ENCODE measurements around the gene MACROD1.
"Not testable (repeated sequence)": the region's sequence is repeated elsewhere in the genome, so short reads cannot be mapped to it uniquely, and the experiment has no call there.

Gene MACROD1

DNA sequence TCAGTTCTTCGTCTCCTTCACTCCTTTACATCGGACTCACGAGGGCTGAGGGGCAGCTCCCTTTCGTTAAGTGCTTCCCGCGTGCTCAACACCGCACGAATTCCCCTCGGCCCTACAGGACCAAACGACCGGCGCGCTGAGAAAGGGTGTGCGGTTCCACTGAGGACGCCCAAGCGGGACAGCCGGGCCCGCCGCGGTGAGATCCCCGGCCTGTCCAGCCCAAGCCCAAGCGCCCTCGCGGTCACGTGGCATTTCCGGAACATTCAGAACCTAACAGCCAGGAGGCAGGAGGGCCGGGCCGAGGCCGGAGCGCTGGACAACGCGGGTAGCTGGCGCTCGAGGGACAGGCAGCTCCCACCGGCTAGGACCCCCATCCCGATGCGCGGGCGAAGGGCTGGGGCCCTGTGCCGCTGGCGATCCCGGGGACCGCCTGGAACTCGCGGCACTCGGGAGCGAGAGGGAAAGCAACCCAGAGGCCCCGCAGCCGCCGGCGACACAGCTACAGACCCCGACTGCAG is 19.3 kb upstream of the MACROD1 start:
- DNase-seq, result peak; percentile 82

DNA sequence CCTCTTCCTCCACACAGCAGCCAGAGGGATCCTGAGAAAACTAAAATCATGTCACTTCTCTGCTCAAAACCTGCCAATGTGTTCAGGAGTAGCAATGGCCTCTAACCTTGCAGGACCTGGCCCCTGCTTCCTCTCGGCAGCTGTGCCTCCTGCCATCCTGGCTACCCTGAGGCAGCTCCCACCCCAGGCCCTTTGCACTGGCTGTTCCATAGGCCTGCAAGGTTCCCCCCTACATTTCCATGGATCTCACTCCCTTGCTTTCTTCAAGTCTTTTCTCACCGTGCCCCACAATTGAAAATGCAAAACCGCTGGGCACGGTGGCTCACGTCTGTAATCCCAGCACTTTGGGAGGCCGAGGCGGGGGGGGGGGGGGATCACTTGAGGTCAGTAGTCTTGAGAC is 18.0 kb upstream of the MACROD1 start:
- DNase-seq, result no peak

DNA sequence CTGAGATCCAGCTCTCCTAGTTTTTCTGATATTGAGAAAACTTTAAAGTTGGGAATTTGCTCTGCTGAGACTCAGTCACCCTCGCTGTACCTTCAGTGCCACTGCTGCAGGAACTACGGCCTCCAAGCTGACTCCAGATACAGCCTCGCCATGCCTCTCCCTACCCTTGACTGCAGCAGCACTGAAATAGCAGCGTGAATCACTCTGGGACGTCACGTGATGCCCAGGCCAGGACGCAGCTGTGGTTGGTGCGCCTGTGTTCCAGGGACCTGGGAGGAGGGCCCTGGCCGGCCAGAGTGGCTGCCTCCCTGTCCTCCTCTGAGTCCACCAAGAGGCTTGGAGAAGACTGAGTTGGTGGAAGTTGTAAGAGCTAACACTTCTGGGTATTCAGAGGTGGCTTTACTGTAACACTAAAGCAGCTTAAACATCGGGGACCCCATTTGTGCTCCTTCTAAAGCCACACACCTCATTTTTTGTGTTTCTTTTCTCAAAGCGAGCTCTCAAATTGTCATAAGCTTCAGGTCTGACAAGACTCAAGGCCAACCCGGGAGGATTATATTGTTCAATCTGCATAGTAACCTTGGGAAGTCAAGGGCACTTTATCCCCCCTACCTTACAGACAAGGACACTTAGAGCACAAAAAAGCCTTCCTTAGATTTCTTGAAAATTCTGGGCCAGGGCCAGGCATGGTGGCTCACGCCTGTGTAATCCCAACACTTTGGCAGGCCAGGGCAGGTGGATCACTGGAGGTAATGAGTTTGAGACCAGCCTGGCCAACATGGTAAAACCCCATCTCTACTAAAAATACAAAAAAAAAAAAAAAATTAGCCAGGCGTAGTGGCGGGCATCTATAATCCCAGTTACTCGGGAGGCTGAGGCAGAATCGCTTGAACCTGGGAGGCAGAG is 15.8 kb upstream of the MACROD1 start:
- DNase-seq, result no peak

DNA sequence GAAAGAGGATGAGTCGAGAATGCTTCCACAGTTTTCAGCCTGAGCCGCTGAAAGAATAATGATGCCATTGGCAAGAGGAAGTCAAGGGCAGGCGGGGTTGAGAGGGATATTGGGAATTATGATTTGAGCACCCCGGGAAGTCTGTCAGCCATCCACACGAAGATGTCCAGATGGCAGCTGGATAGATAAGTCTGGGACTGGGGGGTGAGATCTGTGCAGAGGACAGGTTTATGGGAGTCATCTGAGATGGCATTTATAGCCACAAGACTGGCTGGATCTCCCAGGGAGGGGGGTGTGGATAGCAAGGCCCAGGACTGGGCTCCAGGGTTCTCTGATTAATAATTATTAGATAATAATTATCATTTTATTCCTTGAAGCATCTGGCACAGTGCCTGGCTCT is 15.0 kb upstream of the MACROD1 start:
- no peak for DNase-seq

DNA sequence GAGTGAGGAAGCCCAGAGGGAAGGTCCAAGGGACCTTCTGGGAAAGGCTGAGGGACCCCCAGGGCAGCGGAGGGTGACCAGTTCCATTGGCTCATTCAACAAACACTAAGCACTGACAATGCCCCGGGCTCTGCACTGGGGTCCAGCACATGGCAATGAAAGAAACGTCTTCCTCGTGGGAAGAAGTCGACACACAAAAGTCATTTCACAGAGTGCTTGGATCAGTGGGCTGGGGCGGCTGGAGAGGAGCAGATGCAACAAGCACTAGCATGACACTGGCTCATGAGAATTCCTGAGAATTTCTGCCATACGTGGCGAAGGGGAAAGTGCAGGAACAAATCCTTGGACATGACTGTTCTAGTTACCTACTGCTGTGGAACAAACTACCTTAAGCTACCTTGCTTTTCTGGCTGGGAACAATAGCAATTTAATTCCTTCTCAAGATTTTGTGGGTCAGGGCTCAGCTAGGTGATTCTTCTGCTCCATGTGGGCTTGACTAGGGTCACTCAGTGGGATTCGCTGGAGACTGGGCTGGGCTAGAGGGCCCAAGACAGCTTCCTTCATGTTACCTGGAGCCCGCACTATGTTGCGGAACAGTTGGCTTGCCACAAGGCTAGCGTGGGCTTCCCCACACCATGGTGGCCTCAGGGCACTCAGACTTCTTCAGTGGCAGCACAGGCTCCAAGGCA is 13.2 kb upstream of the MACROD1 start:
- no peak for DNase-seq

DNA sequence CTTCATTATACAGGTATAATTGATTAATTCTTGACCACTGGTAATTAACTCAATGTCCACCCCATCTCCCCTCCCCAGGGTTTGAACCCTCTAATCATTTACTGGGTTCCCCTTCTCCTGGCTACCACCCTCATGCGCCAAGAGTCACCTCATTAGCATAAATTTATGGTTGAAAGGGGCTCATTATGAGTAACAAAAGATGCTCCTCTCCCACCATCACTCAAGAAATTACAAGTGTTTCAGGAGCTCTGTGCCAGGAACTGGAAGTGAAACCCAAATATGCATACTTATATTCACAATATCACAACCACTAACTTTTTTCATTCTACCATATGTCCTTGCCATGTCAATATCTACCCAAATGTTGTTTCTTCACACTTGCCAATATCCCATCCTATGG is 12.3 kb upstream of the MACROD1 start:
- DNase-seq, result no peak

DNA sequence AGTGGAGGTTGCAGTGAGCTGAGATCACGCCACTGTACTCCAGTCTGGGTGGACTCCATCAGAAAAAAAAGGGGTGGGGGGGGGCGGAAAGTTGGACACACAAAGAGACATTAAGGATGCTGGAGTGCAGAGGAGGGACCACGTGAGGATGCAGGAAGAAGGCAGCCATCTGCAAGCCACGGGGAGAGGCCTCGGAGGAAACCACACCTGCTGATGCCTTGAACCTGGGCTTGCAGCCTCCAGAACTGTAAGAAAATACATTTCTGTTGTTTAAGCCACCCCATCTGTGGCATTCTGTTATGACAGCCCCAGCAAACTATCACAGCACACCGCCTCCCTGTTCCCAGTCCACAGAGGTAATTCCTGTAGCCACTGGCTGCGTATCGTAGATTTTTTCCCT is 10.8 kb upstream of the MACROD1 start:
- DNase-seq, result no peak

DNA sequence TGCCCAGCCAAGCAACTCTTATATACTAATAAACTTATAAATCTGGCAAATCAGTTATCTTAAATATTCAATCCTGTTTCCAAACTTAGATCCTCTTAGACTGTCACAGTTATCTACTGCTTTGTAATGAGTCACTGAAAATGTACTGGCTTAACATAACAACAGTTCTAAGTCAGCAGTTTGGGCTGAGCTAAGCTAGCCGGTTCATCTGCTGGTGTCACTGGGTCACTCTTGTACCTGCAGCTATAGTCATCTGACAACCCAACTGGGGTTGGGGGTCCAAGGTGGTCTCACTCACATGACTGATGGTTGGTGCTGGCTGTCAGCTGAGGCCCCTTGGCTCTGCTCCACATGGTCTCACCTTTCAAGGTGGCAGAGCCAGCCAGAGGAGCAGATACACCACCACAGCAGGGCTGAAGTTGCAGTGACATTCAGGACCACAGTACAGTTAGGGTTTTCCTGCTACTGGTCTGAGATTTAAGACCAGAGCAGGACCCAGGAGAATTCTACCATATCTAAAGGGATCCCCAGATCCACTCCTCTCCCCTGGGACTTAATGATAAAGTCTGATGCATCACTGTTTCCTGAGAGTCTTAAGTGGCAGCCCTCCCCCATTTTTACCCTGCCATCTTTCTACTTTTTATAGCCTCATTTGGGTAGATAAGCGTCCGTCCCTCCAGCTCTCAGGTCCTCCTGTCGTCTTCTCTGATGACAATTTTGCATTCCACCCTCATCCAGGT is 7.9 kb upstream of the MACROD1 start:
- DNase-seq, result no peak

DNA sequence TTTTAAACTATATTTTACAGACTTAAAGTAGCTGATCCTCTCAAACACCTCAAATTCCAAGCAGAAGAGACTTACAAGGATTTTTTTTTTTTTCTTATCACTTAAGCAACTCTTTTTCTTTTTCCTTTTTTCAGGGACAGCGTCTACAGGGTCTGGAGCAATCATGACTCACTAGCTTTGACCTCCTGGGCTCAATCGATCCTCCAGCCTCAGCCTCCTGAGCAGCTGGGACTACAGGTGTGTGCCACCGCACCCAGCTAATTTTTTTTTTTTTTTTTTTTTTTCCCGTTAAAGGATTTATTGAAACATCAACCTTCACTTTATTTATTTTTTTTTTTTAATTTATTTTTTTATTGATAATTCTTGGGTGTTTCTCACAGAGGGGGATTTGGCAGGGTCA is 4.5 kb upstream of the MACROD1 start:
- no peak for DNase-seq

DNA sequence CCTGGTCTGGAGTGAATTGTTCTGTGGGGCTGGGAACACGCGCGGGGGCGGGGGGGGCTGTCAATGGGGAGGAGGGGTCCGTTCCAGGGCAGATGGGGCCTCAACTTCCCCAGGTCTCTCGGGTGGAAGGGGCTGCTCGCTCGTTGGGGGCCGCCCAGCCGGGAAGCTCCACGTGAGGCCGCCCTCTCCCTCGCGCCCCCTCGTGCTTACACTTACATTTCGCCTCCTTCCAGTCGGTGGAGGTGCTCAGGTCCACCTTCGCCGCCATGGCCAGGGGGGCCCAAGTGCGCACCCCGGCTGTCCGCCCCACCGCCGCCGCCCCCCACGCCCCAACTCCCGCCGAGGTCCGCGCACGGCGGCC is 452 bp downstream of the MACROD1 start:
- no peak for DNase-seq

DNA sequence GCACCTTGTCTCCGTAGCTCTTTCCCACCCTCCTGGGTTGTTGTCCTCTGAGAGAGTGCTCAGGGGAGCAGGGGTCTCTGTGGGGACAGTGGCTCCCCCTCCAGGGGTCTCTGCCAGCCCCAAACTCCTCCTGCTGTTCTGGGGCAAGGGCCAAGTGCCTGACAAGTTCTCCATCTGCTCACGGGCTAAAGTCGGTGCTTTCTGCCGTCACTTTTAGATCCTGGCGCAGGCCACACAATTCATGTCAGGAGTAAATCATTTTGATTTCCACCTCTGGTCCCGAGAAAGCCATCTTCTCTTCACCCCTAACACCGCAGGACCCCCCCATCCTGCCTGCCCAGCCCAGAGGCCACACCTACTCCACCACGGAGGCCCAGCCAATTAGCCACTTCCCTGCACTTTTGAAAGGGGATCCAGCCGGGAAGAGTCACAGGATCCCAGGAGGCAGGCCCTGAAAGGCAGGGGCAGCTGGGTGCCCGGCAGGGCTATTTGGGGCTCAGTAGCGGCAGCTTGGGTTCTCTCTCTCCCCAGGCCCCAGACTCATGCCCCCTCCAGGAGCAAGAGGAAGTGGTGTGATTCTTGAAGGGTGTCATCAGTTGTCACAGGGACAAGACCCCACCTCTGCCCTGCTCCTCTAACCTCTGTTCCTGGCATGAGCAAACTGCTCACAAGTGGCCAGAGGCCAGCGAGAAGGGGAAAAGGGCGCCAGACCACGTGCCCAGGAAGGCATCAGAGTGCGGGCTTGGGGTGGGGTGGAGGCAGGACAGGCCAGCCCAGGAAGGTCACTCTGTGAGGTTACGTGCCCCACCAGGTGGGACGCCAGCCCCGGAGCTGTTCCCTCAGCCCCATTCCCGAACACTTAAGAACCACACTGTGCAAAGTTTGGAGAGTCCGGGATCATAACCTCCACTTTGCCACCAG is 1.3 kb downstream of the MACROD1 start:
- DNase-seq, result no peak

DNA sequence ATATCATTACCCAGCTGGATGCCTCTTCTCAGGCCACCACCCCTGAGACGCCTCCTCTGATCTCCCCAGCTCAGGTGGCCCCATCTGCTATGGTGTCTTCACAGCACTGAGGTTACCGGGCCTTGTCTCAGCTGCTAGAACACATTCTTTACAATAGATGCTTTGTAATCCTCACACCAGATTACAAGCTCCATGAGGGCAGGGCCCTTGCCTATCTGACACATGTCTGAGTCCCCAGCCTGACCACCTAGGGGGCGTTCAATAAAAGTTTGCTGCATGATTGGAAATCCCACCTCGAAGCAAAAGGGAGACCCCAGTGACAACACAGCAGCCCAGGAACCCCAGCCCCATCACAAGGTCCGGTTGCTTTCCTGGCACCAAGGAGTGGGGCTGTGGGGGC is 2.0 kb downstream of the MACROD1 start:
- DNase-seq, result no peak

DNA sequence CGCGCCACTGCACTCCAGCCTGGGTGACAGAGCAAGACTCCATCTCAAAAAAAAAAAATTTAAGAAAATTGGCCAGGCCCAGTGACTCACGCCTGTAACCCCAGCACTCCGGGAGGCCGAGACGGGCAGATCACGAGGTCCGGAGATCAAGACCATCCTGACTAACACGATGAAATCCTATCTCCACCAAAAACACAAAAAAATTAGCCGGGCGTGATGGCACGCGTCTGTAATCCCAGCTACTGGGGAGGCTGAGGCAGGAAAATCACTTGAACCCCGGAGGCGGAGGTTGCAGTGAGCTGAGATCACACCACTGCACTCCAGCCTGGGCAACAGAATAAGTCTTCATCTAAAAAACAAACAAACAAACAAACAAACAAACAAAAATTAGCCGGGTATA is 3.1 kb downstream of the MACROD1 start:
- not testable (repeated sequence) for DNase-seq

DNA sequence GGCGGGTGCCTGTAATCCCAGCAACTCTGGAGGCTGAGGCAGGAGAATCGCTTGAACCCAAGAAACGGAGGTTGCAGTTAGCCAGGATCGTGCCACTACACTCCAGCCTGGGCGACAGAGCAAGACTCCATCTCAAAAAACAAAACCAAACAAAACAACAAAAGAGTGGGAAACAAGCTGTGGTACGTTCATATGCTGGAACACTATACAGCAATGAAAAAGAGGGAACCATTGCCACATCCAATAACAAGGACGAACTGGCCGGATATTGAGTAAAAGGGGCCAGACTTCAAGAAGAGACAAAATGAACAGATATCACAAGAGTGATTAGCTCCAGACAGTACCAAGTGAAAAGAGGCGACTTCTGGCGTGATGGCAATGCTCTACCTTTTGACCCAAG is 4.9 kb downstream of the MACROD1 start:
- DNase-seq, result no peak

DNA sequence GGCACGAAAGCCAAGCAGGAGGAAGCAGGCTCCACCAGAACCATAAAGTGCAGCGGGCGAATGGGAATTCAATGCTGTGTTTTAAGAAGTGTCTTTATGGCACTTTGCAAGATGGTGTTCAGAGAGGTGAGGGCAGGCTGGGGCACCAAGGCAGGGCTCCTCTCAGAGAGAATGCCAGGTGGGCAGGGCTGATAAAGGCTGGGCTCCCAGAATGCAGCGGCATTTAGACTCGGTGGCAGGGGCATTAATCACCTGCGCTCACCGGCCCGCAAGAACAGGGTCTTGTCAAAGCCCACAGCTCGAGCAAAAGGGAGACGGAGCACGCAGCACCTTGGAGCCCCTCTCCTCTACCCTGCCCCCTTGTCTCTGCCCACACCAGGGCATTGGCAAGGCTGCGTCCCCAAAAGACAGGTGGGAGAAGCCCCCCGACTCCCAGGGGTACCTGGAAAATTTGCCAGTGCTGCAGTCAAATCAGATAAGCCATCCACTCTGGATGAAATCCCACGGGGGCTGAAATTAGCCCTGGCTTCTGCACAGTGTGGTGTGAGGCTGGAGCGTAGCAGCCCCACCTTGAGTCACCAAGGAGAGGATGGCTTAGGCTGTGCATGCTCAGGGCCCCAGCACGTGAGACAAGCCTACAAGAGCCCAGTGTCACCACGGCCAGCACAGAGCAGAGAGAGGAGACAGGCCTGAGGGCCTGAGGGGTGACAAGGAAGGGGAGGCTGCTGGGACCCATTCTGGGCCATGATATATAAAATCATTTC is 8.1 kb downstream of the MACROD1 start:
- DNase-seq, result no peak

DNA sequence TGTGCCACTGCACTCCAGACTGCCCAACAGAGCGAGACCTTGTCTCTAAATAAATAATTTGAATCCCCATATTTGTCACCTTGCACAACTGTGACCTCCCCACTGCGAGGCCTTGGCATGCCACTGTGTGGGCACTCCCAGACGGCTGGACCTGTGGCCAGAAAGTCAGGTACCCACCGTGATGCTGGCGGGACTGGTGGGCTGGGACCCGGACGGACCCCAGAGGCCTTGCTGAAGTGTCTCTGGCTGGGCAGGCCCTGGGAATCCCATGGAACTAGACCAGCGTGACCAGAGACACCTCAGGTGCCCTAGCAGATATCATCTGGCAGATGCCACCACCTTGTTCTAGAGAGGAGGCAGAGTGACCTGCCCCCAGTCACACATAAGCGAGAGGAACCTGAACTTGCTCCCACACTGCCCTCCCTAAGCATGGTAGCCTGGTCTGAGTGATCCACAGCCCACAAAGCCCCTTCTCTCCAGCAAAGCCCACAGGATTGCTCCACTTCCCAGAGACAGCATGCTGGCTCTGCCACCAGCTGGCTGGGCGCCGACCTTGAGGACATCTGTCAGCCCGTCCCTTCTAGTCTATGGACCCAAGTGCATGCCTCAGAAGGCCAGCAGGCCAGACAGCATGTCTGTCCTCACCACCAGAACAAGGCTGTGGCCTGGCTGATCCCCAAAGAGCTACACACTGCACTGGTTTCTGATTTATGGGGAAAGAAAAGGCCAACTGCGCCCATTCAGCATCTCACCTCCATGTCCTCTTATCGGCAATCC is 9.5 kb downstream of the MACROD1 start:
- DNase-seq, result no peak

DNA sequence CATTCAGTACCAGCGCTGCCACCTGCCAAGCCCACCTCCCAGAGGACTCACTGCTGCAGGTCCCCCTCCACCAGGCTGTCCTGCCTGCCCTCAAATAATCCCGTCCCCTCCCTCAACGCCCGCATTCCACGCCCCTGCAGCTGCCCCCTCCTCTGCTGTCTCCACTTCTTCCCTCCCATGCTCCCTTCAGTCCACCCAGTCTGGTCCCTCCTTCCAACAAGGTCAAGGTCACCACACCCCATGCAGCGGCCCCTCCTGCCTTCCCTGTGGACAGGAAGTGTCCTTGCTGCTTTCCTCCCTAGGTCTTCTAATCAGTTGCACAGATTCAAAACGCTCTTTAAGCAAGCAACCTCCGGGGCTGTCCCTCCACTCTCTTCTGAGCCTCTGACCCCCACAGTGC is 12.1 kb downstream of the MACROD1 start:
- no peak for DNase-seq

DNA sequence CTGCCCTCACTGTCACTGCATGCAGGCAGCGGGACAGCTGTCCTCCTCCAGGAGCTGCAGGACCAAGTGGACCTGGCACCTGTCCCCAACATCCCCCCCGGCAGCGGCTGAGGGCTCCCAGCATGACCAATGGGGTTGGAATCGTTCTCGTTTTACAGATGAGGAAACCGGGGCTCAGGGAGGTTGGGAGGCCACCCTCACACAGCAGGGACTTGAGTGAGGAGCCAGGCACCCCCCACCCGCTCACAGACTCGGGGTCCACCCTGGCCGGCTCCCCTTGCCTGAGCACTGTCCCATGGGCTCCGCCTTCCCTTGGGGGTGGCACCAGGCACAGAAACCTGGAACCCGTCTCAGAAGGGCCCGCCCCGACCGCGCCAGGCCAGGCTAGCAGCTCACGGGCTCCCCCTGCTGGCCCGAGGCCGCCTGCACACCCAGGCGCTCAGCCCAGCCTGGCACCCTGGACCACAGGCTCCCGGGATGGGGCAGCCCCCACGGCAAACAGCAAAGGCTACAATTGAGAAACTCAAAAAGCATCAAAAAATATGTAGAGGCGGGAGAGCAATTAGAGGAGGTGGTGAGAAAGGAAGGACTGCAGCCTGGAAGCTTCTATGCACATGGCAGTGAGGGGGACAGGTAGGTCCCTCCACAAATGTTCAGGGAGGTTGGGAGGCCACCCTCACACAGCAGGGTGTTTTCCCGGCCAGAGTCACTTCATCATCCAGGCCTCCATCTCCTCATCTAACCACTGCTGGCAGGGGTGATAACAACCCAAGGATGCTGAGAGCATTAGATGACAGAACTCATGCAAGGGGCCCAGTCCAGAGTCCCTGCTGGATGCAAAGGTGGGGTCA is 12.8 kb downstream of the MACROD1 start:
- no peak for DNase-seq

DNA sequence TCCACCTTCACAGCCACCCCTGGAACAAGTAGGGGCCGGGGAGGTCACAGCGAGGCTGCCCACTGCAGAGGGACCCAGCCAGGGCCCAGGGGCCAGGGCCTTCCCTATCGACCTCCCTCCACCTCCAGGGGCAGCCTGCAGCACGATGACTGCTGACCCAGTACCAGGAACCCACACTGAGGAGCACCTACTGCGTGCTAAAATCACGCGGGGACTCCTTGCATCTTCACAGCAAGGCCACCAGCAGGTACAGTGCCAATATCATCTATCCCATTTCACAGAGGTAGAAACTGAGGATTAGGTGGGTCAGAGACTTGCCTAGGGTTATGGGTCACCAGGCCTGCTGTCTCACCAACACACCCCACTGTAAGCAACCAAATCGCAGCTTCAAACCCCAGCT is 14.6 kb downstream of the MACROD1 start:
- no peak for DNase-seq
